OCI-LY7 (cell line): ENCODE data around the gene HOGA1.

Experiments
- EZH2phosphoT487 ChIP-seq: fragments of 200-600 bp; sonication (generic); IDR thresholded peaks from 2 replicates; pipeline ENCODE4 v1.6.1; 2018; ENCODE audit warnings: low read depth, borderline replicate concordance, mild to moderate bottlenecking, mixed run types, antibody characterized with exemption, low read length, moderate library complexity, mixed read lengths
- TF ChIP-seq, protein P1 (sequence below): fragments of 200-600 bp; sonication (generic); conservative IDR thresholded peaks from 2 replicates; pipeline ENCODE4 v1.5.1; 2014; ENCODE audit warnings: mild to moderate bottlenecking, antibody characterized with exemption, low read length, moderate library complexity, mixed read lengths

DNA sequence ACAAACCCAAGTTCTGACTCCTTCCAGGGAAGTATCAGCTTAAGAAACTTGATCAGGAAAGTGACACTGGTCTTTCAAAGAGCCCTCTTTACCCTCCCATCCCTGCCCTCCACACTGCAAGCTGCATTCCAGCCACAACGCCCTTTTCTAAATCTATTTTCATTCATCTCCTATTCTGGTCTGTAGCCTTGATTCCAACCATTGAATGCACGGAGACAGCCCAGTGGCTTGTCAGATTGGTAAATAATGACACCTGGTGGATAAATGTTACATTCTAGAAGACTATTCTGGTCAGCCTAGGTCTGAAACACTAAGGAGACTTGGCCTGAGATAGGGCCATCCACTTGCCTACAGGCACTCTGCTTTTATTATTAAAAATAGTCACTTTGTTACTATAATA, 28.2 kb downstream of the HOGA1 start:
- TF ChIP-seq, protein P1, sequence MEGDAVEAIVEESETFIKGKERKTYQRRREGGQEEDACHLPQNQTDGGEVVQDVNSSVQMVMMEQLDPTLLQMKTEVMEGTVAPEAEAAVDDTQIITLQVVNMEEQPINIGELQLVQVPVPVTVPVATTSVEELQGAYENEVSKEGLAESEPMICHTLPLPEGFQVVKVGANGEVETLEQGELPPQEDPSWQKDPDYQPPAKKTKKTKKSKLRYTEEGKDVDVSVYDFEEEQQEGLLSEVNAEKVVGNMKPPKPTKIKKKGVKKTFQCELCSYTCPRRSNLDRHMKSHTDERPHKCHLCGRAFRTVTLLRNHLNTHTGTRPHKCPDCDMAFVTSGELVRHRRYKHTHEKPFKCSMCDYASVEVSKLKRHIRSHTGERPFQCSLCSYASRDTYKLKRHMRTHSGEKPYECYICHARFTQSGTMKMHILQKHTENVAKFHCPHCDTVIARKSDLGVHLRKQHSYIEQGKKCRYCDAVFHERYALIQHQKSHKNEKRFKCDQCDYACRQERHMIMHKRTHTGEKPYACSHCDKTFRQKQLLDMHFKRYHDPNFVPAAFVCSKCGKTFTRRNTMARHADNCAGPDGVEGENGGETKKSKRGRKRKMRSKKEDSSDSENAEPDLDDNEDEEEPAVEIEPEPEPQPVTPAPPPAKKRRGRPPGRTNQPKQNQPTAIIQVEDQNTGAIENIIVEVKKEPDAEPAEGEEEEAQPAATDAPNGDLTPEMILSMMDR = peak; percentile 74
- TF ChIP-seq EZH2phosphoT487 = no peak
